HepG2 (cell line): ENCODE data around the gene MAP3K2. TPM values are rescaled to one million over a fixed set of nuclear protein-coding genes. Genes with fewer than 3 reads are reported as not detected.

Experiments
- FOXA1 ChIP-seq, 2 experiments: fragments of 450-650 bp in 1 of 2; sonication (generic) in 1 of 2; formaldehyde crosslinking in 1 of 2; IDR thresholded peaks; 2 replicates each; pipeline versions ENCODE4 v1.4.0 to v1.6.1; 2016 to 2020; ENCODE audit warnings: missing genetic modification reagents in 1 of 2
- GMEB1 ChIP-seq: sonication (generic); formaldehyde crosslinking; IDR thresholded peaks from 2 replicates; pipeline ENCODE4 v1.5.1; 2020; ENCODE audit warnings: missing genetic modification reagents, mild to moderate bottlenecking, borderline replicate concordance
- KDM5B ChIP-seq: sonication (generic); formaldehyde crosslinking; IDR thresholded peaks from 2 replicates; pipeline ENCODE4 v1.4.0; 2020; ENCODE audit warnings: missing genetic modification reagents, mild to moderate bottlenecking, borderline replicate concordance
- MAZ ChIP-seq, 2 experiments: sonication (generic) in 1 of 2; formaldehyde crosslinking in 1 of 2; IDR thresholded peaks; 2 replicates each; pipeline versions ENCODE4 v1.5.0 to v1.6.1; 2012 to 2020; ENCODE audit warnings: low read depth in 2 of 2, mild to moderate bottlenecking in 2 of 2, borderline replicate concordance in 1 of 2, improper control_type of control experiment in 1 of 2, low read length in 1 of 2, missing genetic modification reagents in 1 of 2, moderate library complexity in 1 of 2
- MYPOP ChIP-seq: sonication (generic); formaldehyde crosslinking; IDR thresholded peaks from 2 replicates; pipeline ENCODE4 v1.8.1; 2023; ENCODE audit warnings: mild to moderate bottlenecking, moderate library complexity, missing genetic modification reagents
- NR0B2 ChIP-seq: sonication (generic); formaldehyde crosslinking; IDR thresholded peaks from 2 replicates; pipeline ENCODE4 v1.4.0; 2020; ENCODE audit warnings: mild to moderate bottlenecking, missing genetic modification reagents
- TCF7 ChIP-seq: sonication (generic); IDR thresholded peaks from 2 replicates; pipeline ENCODE4 v1.6.1; 2016; ENCODE audit warnings: antibody characterized with exemption, low read depth
- TP53 ChIP-seq: sonication (generic); formaldehyde crosslinking; conservative IDR thresholded peaks from 2 replicates; pipeline ENCODE4 v1.4.0; 2020; ENCODE audit warnings: missing genetic modification reagents
- ZBTB25 ChIP-seq: IDR thresholded peaks from 2 replicates; pipeline ENCODE4 v1.6.1; 2018; ENCODE audit warnings: missing genetic modification reagents
- ZNF30 ChIP-seq: sonication (generic); formaldehyde crosslinking; IDR thresholded peaks from 2 replicates; pipeline ENCODE4 v1.5.0; 2020; ENCODE audit warnings: mild to moderate bottlenecking, missing genetic modification reagents
- ZNF382 ChIP-seq: sonication (generic); formaldehyde crosslinking; IDR thresholded peaks from 2 replicates; pipeline ENCODE4 v1.5.0; 2020; ENCODE audit warnings: missing genetic modification reagents, mild to moderate bottlenecking, borderline replicate concordance
- ZNF430 ChIP-seq: sonication (generic); formaldehyde crosslinking; IDR thresholded peaks from 2 replicates; pipeline ENCODE4 v1.9.0; 2021; ENCODE audit warnings: mild to moderate bottlenecking, missing genetic modification reagents
- ZNF557 ChIP-seq: sonication (generic); formaldehyde crosslinking; IDR thresholded peaks from 2 replicates; pipeline ENCODE4 v1.4.0; 2020; ENCODE audit warnings: missing genetic modification reagents
- ZNF562 ChIP-seq: sonication (generic); formaldehyde crosslinking; IDR thresholded peaks from 2 replicates; pipeline ENCODE4 v1.8.0; 2022; ENCODE audit warnings: missing genetic modification reagents, borderline replicate concordance
- ZNF670 ChIP-seq: sonication (generic); formaldehyde crosslinking; IDR thresholded peaks from 2 replicates; pipeline ENCODE4 v1.8.0; 2022; ENCODE audit warnings: mild to moderate bottlenecking, missing genetic modification reagents, borderline replicate concordance
- ZNF672 ChIP-seq: sonication (generic); formaldehyde crosslinking; IDR thresholded peaks from 2 replicates; pipeline ENCODE4 v1.8.1; 2022; ENCODE audit warnings: missing genetic modification reagents
- polyA plus RNA-seq, 8 experiments: library from polyadenylated mRNA; depleted of rRNA in 3 of 8; stranded (reverse) in 7 of 8; unstranded in 1 of 8; fragments of >200 nt; fragmentation: Illumina TruSeq in 4 of 8; extraction: Trizol in 4 of 8; gene quantifications; 2 replicates each; pipeline versions ENCODE4 v1.2.1 to v1.2.3, GENCODE V29; 2011 to 2016; ENCODE audit warnings: low read depth in 4 of 8, missing spikeins in 1 of 8, mixed read lengths in 1 of 8; ENCODE audit not compliant: insufficient read depth in 1 of 8
- total RNA-seq, 5 experiments: library from RNA; depleted of rRNA; stranded (reverse); fragments of >200 nt; fragmentation: Illumina TruSeq; extraction: Trizol; gene quantifications; 2 replicates each; pipeline ENCODE4 v1.2.3, GENCODE V29; 2016; ENCODE audit warnings: low read depth in 1 of 5
- TF ChIP-seq, protein P1 (sequence below): sonication (generic); formaldehyde crosslinking; IDR thresholded peaks from 2 replicates; pipeline ENCODE4 v1.5.0; 2020; ENCODE audit warnings: missing genetic modification reagents
- TF ChIP-seq, protein P2 (sequence below): sonication (generic); formaldehyde crosslinking; IDR thresholded peaks from 2 replicates; pipeline ENCODE4 v1.5.0; 2020; ENCODE audit warnings: mild to moderate bottlenecking, missing genetic modification reagents, moderate library complexity
- TF ChIP-seq, protein P3 (sequence below): sonication (generic); formaldehyde crosslinking; IDR thresholded peaks from 2 replicates; pipeline ENCODE4 v1.8.1; 2023; ENCODE audit warnings: mild to moderate bottlenecking, missing genetic modification reagents

MAP3K2 gene
- total and polyA plus RNA-seq, 2 of the 13 experiments (the other 11 are each of a cell fraction or from before 2014, with no cell fraction given): 12.2 to 37.2 TPM

DNA sequence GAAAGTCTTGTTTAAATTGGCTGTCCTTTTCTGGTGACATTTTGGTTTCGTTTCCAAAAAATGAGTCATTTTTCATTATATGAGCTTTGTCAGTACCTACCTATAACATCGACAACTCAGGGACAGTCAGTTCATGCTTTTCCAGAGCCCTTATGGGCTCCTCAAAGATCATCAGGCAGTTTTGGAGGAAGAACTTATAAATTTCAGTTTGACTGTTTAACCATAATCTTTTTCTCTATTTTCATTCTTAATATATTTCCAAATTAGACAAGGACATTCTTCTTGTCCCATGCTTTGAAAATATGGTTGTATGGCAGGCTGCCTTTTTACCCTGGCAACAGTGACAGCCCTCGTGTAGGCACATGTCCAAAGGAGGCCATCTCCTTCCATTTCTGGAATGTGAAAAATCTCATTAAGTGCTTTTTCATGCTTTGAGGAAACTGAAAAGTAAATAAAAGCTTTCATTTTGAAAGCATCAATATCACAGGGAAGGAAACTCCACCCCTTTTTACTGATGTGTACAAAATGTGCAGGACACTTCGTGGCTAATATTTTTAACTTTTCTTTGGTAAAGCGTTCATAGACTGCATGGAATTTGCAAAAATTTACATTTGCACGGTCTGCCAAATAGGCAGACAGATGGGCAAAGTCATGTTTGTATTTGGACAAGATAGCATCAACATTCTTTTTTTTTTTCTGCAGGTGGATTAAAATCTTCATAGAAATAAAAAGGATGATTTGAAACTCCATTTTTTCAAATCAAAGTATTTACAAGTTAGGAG is 23.3 kb upstream of the MAP3K2 start (continued):
- TF ChIP-seq NR0B2: no peak
- no peak for TF ChIP-seq ZNF672 (CRISPR knock-in tag)
- TF ChIP-seq ZNF382: no peak
- no peak for TF ChIP-seq ZBTB25 (CRISPR knock-in tag)
- no peak for TF ChIP-seq ZNF30
- TF ChIP-seq, protein P1, sequence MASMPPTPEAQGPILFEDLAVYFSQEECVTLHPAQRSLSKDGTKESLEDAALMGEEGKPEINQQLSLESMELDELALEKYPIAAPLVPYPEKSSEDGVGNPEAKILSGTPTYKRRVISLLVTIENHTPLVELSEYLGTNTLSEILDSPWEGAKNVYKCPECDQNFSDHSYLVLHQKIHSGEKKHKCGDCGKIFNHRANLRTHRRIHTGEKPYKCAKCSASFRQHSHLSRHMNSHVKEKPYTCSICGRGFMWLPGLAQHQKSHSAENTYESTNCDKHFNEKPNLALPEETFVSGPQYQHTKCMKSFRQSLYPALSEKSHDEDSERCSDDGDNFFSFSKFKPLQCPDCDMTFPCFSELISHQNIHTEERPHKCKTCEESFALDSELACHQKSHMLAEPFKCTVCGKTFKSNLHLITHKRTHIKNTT (CRISPR knock-in tag): no peak
- no peak for TF ChIP-seq ZNF562 (CRISPR knock-in tag)
- TF ChIP-seq ZNF557 (CRISPR knock-in tag): no peak
- TF ChIP-seq GMEB1 (CRISPR knock-in tag): no peak
- no peak for TF ChIP-seq KDM5B (CRISPR knock-in tag)
- TF ChIP-seq MYPOP: no peak
- no peak for TF ChIP-seq ZNF430 (CRISPR knock-in tag)
- TF ChIP-seq TCF7: 0 out of 2 replicates have a peak, but pooled peaks have one; percentile 14
- TF ChIP-seq ZNF670 (CRISPR knock-in tag): no peak
- no peak for TF ChIP-seq TP53 (CRISPR knock-in tag)
- TF ChIP-seq MAZ (IDR thresholded peaks at IDR 0.05; ENCODE audit: borderline replicate concordance, low read depth, low read length): no peak
- no peak for TF ChIP-seq MAZ (CRISPR knock-in tag; IDR thresholded peaks at IDR 0.05; ENCODE audit: low read depth)
- TF ChIP-seq, protein P2, sequence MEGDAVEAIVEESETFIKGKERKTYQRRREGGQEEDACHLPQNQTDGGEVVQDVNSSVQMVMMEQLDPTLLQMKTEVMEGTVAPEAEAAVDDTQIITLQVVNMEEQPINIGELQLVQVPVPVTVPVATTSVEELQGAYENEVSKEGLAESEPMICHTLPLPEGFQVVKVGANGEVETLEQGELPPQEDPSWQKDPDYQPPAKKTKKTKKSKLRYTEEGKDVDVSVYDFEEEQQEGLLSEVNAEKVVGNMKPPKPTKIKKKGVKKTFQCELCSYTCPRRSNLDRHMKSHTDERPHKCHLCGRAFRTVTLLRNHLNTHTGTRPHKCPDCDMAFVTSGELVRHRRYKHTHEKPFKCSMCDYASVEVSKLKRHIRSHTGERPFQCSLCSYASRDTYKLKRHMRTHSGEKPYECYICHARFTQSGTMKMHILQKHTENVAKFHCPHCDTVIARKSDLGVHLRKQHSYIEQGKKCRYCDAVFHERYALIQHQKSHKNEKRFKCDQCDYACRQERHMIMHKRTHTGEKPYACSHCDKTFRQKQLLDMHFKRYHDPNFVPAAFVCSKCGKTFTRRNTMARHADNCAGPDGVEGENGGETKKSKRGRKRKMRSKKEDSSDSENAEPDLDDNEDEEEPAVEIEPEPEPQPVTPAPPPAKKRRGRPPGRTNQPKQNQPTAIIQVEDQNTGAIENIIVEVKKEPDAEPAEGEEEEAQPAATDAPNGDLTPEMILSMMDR: no peak
- TF ChIP-seq, protein P3, sequence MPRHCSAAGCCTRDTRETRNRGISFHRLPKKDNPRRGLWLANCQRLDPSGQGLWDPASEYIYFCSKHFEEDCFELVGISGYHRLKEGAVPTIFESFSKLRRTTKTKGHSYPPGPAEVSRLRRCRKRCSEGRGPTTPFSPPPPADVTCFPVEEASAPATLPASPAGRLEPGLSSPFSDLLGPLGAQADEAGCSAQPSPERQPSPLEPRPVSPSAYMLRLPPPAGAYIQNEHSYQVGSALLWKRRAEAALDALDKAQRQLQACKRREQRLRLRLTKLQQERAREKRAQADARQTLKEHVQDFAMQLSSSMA: no peak
- no peak for TF ChIP-seq FOXA1 (IDR thresholded peaks at IDR 0.05)
- TF ChIP-seq FOXA1 (CRISPR knock-in tag; IDR thresholded peaks at IDR 0.05): peak; percentile 42; the same call in 1 of the 2 replicates
